ENCODE results near the gene ZNF497.
"Not testable (repeated sequence)": the region's sequence is repeated elsewhere in the genome, so short reads cannot be mapped to it uniquely, and the experiment has no call there.

ZNF497 gene

GRCh38 chr19:58352760-58353671 is 9.5 kb downstream of the ZNF497 start, which contains the start of gene A1BG:
Gene A1BG (minus strand): TSS chr19:58353492. CDS start chr19:58353437, 55 bp downstream.
- DNase-seq (ENCODE audit: extremely low read depth, low read depth), result no peak
- TF ChIP-seq CTCF (IDR thresholded peaks at IDR 0.05; ENCODE audit: low read depth, low read length), result no peak

DNA sequence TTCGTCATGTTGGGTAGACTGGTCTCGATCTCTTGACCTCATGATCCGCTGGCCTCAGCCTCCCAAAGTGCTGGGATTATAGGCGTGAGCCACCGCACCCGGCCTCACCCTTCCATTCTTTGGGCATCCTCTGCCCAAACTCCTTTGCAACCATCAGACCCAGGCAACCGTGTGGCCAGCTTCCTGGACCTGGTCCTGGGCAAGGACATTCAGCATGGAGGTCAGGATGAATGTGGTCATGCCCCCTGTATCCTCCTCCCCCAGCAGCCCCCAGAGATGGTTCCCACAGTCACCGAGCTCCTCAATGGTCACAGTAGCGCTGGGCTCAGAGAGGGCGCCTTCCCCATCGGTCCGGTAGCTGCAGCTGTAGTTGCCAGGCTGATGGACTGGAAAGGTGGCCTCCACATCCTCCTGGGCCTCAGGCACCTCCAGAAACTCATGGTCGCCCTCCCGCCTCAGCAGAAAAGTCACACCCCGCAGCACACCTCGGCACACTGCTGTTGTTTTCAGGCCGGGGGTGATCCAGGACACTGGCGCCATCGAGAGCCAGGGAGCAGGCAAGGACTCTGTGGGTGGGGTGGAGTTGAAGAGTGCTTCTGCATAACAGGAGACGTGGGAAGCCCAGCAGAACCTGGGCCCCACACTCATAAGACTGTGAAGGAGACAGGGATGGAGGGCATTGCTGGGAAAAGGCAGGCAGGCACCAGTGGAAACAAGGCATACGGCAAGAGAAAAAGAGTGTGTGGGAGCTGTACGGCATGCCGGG is 10.4 kb downstream of the ZNF497 start:
- no peak for TF ChIP-seq CTCF (IDR thresholded peaks at IDR 0.05; ENCODE audit: low read depth, low read length)
- no peak for DNase-seq (ENCODE audit: extremely low read depth, low read depth)

GRCh38 chr19:58351558-58351878 is 11.0 kb downstream of the ZNF497 start:
- TF ChIP-seq CTCF (IDR thresholded peaks at IDR 0.05; ENCODE audit: low read depth, low read length), result no peak

DNA sequence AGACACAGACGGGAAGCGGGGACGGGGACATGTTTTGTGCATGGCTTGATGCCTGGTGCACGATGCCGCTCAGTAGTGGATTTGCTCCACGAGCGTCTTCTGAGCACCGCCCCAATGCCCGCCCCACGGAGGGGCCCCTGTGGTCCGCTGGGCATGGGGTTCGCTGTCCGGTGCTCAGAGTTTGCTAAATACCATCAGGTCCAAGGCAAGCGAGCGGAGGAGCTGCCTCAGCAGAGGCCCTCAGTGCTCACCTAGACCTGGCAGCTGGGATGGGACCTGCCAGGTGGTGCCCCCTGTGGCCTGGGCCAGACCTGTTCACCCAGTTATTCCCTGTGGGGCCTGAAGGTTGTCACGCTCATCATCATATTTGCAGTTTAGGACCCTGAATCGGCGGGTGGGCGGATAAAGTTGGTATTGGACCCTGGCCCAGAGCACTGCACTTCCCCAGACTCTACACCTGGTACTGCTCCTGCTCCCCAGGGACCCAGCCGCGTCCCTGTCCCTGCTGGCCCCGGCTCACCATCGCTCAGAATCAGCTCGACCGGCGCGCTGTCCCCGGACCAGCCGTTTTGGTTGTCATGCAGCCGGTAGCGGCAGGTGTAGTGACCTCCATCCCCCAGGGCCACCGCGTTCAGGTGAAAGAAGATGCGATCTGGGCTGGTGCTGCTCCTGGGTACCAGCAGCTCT is 11.5 kb downstream of the ZNF497 start:
- no peak for DNase-seq (ENCODE audit: extremely low read depth, low read depth)
- no peak for TF ChIP-seq CTCF (IDR thresholded peaks at IDR 0.05; ENCODE audit: low read depth, low read length)

More at GRCh38 chr19:58351558-58351878, 11.0 kb downstream of the ZNF497 start:
- no peak for DNase-seq (ENCODE audit: extremely low read depth, low read depth)

- DNase-seq (ENCODE audit: extremely low read depth, low read depth), result no peak
- no peak for TF ChIP-seq CTCF (IDR thresholded peaks at IDR 0.05; ENCODE audit: low read depth, low read length)
Measured at GRCh38 chr19:58350001-58350861, 12.3 kb downstream of the ZNF497 start.

- TF ChIP-seq CTCF (IDR thresholded peaks at IDR 0.05; ENCODE audit: low read depth, low read length), result no peak
- no peak for DNase-seq (ENCODE audit: extremely low read depth, low read depth)
Measured at GRCh38 chr19:58349590-58349989, 13.0 kb downstream of the ZNF497 start.

DNA sequence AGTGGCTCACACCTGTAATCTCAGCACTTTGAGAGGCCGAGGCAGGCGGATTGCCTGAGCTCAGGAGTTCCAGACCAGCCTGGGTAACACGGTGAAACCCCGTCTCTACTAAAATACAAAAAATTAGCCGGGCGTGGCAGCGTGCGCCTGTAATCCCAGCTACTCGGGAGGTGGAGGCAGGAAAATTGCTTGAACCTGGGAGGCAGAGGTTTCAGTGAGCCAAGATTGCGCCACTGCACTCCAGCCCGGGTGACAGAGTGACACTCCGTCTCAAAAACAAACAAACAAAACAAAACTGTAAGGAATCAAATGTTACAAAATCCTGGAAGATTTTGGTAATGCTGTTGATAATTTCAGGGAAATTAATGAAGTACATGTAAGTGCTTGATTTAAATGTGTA is 14.5 kb downstream of the ZNF497 start:
- DNase-seq (ENCODE audit: extremely low read depth, low read depth), result not testable (repeated sequence)
